ENCODE results near the gene MED15. TPM values are rescaled to one million over a fixed set of nuclear protein-coding genes. Genes with fewer than 3 reads are reported as not detected.
"Not testable (repeated sequence)": the region's sequence is repeated elsewhere in the genome, so short reads cannot be mapped to it uniquely, and the experiment has no call there.

MED15 gene, protein sequence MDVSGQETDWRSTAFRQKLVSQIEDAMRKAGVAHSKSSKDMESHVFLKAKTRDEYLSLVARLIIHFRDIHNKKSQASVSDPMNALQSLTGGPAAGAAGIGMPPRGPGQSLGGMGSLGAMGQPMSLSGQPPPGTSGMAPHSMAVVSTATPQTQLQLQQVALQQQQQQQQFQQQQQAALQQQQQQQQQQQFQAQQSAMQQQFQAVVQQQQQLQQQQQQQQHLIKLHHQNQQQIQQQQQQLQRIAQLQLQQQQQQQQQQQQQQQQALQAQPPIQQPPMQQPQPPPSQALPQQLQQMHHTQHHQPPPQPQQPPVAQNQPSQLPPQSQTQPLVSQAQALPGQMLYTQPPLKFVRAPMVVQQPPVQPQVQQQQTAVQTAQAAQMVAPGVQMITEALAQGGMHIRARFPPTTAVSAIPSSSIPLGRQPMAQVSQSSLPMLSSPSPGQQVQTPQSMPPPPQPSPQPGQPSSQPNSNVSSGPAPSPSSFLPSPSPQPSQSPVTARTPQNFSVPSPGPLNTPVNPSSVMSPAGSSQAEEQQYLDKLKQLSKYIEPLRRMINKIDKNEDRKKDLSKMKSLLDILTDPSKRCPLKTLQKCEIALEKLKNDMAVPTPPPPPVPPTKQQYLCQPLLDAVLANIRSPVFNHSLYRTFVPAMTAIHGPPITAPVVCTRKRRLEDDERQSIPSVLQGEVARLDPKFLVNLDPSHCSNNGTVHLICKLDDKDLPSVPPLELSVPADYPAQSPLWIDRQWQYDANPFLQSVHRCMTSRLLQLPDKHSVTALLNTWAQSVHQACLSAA
- 38.1 TPM for total RNA-seq
- long read RNA-seq, transcript MED15-202 (17 exons, 3,252 nt), result major isoform, 14 of 37 reads
- long read RNA-seq, partial matches to known transcripts, result 10 of 37 reads
- long read RNA-seq, other reads (novel, unspliced or antisense), result 5 of 37 reads

GRCh38 chr22:20507253-20508066 is at the start of gene MED15:
MED15 (plus strand) TSS chr22:20507610; CDS start chr22:20507679, 69 bp downstream.
- peak; percentile 97 for DNase-seq (ENCODE audit: missing footprints)
- intact Hi-C loops (cut with DNase I), result loop anchor here (5.0 kb wide), 1 partner anchor 45 kb away; no protein-coding TSS in a partner anchor
- ATAC-seq, result peak; percentile 94

DNA sequence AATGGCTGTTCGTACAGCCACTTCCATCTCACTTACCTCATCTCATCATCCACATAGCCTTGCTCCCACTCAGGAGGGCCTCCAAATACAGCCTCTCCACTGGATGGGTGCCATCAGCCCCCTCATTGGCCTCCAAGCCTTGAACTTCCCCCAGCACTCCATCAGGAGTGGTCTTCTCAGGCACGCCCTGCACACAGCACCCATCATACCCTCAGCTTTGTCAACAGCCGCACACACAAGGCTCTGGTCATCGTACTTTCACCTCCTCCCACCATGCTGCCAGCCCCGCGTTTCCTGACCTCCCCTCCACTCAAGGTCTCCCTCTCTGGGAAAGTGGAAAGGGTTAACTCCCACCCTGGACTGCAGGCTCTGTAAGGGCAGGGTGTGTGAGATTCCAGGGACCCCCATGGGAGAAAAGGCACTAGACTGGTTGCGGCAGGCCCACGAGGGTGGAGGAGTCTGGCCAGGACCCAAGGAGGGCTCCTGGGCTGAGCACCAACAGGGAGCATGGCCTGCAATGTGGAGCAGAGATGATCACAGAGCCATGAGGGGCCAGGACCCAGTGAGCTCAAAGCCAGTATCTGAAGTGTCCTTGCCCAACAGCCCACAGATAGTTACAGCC is 48.8 kb upstream of the MED15 start:
- peak; percentile 11 for DNase-seq (ENCODE audit: missing footprints)
- no peak for ATAC-seq
- intact Hi-C loops (cut with DNase I), result loop anchor here (5.0 to 10.0 kb wide), 2 partner anchors 39 to 64 kb away; partner anchors contain the start of genes KLHL22 and ZNF74

DNA sequence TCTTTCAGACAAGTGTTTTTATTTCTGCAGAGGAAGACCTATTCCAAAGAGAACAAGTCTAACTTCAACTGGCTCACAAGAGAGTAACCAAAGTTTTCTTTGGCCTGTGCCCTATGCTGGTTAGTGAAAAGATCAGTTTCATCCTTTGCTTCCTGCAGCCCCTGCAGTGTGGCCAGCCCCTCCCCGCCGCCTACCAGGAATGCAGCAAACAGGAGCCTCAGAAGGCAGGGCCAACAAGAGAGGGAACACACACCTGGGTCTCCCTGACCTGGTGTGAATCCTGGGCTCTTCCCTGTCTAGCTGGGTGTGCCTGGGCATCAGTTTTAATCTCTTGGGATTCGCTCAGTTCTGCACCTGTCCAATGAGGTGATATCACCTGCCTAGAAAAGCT is 48.3 kb upstream of the MED15 start:
- no peak for ATAC-seq
- DNase-seq (ENCODE audit: missing footprints), result peak; percentile 9
- intact Hi-C loops (cut with DNase I), result loop anchor here (5.0 to 10.0 kb wide), 2 partner anchors 38 to 64 kb away; partner anchors contain the start of genes KLHL22 and ZNF74

GRCh38 chr22:20459862-20460261 is 47.5 kb upstream of the MED15 start:
- peak; percentile 1 for DNase-seq (ENCODE audit: missing footprints)
- intact Hi-C loops (cut with DNase I), result loop anchor here (5.0 to 10.0 kb wide), 2 partner anchors 37 to 65 kb away; partner anchors contain the start of genes KLHL22 and ZNF74

GRCh38 chr22:20463324-20464095 is 43.9 kb upstream of the MED15 start:
- intact Hi-C loops (cut with DNase I), result no loop called here
- DNase-seq (ENCODE audit: missing footprints) (no peak), ATAC-seq (peak; percentile 17)

More at GRCh38 chr22:20459862-20460261, 47.5 kb upstream of the MED15 start:
- ATAC-seq, result no peak

- intact Hi-C loops (cut with DNase I), result no loop called here
- no peak for DNase-seq (ENCODE audit: missing footprints)
- ATAC-seq, result no peak
These were observed 43.3 kb upstream of the MED15 start for GRCh38 chr22:20464096-20464614.

GRCh38 chr22:20464912-20465758 is 42.3 kb upstream of the MED15 start:
- intact Hi-C loops (cut with DNase I), result no loop called here
- ATAC-seq, result no peak
- DNase-seq (ENCODE audit: missing footprints), result no peak

DNA sequence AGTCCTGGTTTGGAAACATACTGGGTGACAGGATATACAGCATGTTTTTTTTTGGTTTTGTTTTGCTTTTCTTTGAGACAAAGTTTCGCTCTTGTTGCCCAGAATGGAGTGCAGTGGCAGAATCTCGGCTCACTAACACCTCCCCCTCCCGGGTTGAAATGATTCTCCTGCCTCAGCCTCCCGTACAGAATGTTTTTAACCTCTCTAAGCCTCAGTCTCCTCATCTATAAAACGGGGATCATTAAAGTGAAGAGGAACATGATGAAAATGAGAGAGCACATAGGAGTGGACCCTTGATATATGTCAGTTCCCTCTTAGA is 41.7 kb upstream of the MED15 start:
- DNase-seq (ENCODE audit: missing footprints), result no peak
- intact Hi-C loops (cut with DNase I), result no loop called here
- no peak for ATAC-seq

GRCh38 chr22:20466659-20467379 is 40.6 kb upstream of the MED15 start:
- DNase-seq (ENCODE audit: missing footprints) (no peak), ATAC-seq (no peak)
- intact Hi-C loops (cut with DNase I), result no loop called here

DNA sequence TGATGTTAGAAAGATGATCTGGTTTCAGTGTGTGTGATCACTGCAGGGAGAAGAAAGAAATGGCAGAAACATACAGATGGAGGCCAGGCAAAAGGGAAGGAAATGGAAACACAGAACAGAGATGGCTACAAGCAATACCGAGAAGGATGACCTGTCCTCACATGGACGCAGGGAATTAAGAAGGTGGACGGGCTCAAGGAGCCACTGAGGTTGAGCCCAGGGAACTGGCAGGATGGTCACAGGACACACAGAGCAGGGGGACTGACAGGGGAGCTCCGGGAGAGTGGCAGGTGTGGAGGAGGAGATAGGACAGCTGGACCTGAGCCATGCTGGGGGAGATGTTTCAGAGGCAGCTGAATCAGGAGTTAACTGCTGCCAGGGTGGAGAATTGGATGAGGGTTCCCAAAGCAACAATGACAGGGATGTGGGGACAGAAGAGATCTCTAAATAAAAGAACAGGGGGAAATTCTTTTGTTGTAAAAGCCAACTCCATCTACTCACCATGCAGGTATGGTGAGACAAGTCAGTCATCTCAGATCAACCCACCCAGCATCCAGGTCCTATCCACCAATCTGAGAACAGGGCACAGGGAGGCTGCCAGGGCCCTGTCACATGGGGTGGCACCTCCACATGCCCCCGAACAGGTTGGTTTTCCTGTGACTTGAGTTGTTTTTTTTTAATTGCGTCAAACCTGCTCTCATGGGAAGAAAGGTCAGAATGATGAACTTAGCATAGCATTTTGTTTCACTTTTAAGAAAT is 38.1 kb upstream of the MED15 start:
- intact Hi-C loops (cut with DNase I), result no loop called here
- ATAC-seq (no peak), DNase-seq (ENCODE audit: missing footprints) (no peak)

DNA sequence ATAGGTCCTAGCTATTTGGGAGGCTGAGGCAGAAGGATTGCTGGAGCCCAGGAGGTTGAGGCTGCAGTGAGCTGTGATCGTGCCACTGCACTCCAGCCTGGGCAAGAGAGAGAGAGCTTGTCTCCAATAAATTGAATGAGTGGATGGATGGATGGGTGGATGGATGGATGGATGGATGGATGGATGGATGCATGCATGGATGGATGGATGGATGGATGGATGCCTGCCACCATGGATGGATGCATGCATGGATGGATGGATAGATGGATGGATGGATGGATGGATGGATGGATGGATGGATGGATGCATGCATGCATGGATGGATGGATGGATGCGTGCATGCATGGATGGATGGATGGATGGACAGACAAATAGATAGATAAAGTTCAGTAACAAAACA is 36.9 kb upstream of the MED15 start:
- DNase-seq (ENCODE audit: missing footprints); intact Hi-C loops (cut with DNase I): not testable (repeated sequence)

DNA sequence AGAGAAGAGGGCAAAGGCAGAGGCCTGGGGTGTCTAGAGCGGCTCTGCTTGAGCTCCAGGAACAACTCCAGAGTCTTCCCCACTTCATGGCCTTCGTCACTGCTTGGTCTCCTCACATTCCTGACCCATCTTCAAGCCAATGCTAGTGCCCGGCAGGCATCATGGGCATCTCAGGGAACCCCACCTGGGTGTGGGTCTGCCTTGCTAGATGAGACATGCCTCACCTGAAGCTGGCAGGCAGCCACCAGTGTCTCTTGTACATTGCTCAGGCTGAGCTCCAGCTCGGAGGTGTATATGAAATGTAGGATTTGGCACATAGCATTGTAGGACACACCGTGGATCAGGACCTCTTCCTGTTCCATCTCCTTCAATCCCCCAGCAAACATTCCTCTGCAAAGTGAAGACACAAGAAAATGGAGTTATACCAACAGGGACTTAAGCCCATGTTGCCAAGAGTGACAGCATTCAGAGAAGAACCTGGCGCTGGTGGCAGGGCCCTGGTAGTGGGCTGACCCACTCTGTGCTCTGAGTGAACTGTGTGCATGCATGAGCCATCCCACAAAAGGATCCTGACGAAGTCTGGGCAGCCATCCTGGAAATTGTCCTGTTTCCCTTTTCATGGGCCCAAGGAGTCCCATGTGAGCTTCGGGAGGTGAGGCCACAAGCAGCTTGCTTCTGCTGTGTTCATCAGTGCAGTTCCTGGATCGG is 36.1 kb upstream of the MED15 start:
- DNase-seq (ENCODE audit: missing footprints) (no peak), ATAC-seq (no peak)
- intact Hi-C loops (cut with DNase I), result no loop called here

More for the DNA sequence above, 36.9 kb upstream of the MED15 start:
- not testable (repeated sequence) for ATAC-seq

DNA sequence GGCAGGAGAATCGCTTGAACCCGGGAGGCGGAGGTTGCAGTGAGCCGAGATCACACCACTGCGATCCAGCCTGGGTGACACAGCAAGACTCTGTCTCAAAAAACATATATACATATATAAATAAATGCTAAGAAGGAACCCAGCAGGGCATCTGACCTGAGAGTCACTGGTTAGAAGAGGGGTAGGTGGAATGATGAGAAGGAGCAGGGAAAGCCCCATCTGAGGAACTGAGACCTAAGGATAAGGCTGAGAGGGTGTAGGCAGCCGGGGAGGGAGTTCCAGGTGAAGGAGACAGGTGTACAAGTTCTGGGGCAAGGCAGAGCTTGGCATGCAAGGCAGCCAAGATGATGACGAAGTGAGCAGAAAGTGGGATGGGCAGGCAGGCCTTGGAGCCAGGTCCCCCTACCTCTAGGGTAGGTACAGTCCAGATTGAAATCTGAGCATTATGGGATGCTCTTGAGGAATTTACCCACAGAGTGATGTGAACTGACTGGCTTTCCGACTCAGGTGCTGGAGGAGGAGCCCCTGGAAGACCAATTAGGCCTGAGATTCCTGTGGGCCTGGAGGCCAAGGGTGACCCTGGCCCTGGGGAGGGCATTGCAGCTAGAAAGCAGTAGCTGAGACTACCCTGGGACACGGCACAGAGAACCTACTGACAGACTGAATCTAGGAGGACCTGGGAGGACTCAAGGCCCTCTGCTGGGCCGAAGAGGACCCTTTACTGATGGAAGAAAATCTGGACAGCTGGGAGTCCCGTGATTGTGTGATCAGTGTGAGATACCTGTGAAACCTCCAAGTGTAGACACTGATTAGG is 34.6 kb upstream of the MED15 start:
- DNase-seq (ENCODE audit: missing footprints), result no peak
- intact Hi-C loops (cut with DNase I), result no loop called here

GRCh38 chr22:20475115-20475436 is 32.3 kb upstream of the MED15 start:
- DNase-seq (ENCODE audit: missing footprints) (no peak), ATAC-seq (no peak)
- intact Hi-C loops (cut with DNase I), result no loop called here

More for the DNA sequence above, 34.6 kb upstream of the MED15 start:
- ATAC-seq, result no peak

All from Right ventricle myocardium inferior (tissue), 1 donor.